OCI-LY7 (cell line): ENCODE data around the gene KAT2A. TPM values are rescaled to one million over a fixed set of nuclear protein-coding genes. Genes with fewer than 3 reads are reported as not detected.

Experiments
- BruUV-seq: library from RNA; stranded (reverse); fragments of 400-500 nt; replicated peaks from 2 replicates; lab custom pipeline; 2021; lab: Mats Ljungman, UMichigan
- CTCF ChIA-PET: fragments of 300-600 bp; sonication (Branson Sonifier 250); formaldehyde crosslinking; loops from one replicate; lab custom pipeline; 2022; ENCODE audit warnings: antibody characterized with exemption; ENCODE audit not compliant: unreplicated experiment; lab: Charles Lee
- POLR2A ChIA-PET: fragments of 300-600 bp; sonication (Branson Sonifier 250); formaldehyde crosslinking; loops from one replicate; lab custom pipeline; 2022; ENCODE audit warnings: antibody characterized with exemption; lab: Charles Lee
- DNase-seq: peaks from one replicate; pipeline ENCODE4 v3.0.0-alpha.2; 2015; ENCODE audit warnings: low spot score
- H2AFZ ChIP-seq: fragments of 200-600 bp; sonication (generic), shearing (Covaris generic); 2 replicates; pipeline ENCODE4 v1.6.1; 2014; ENCODE audit warnings: mild to moderate bottlenecking, antibody characterized with exemption, low read length, moderate library complexity
- H3K27ac ChIP-seq: fragments of 200-600 bp; sonication (generic); 2 replicates; pipeline ENCODE4 v1.5.1; 2014; ENCODE audit warnings: mixed run types, low read depth, mild to moderate bottlenecking, moderate library complexity, low read length, inconsistent platforms; ENCODE audit not compliant: poor library complexity, severe bottlenecking
- H3K36me3 ChIP-seq: fragments of 200-600 bp; sonication (generic); 2 replicates; pipeline ENCODE4 v1.6.1; 2014; ENCODE audit warnings: mild to moderate bottlenecking, antibody characterized with exemption, low read length, moderate library complexity, mixed read lengths; ENCODE audit not compliant: insufficient read depth
- H3K4me1 ChIP-seq: fragments of 200-600 bp; sonication (generic); 2 replicates; pipeline ENCODE4 v1.5.1; 2014; ENCODE audit warnings: mild to moderate bottlenecking, low read length; ENCODE audit not compliant: insufficient read depth, poor library complexity, severe bottlenecking
- H3K4me2 ChIP-seq: fragments of 200-600 bp; sonication (generic); 2 replicates; pipeline ENCODE4 v1.6.1; 2014; ENCODE audit warnings: mild to moderate bottlenecking, low read length
- H3K4me3 ChIP-seq: fragments of 200-600 bp; sonication (generic); 2 replicates; pipeline ENCODE4 v1.5.1; 2014; ENCODE audit warnings: mild to moderate bottlenecking, low read depth, low read length; ENCODE audit not compliant: poor library complexity, severe bottlenecking
- H3K79me2 ChIP-seq: fragments of 200-600 bp; sonication (generic); 2 replicates; pipeline ENCODE4 v1.6.1; 2016; ENCODE audit warnings: low read depth, mild to moderate bottlenecking, low read length, moderate library complexity, mixed read lengths; ENCODE audit not compliant: insufficient read depth
- H3K9me2 ChIP-seq: fragments of 200-600 bp; sonication (generic); 2 replicates; pipeline ENCODE4 v1.6.1; 2016; ENCODE audit warnings: mild to moderate bottlenecking, low read length, mixed read lengths; ENCODE audit not compliant: insufficient read depth
- H3K9me3 ChIP-seq: fragments of 200-600 bp; sonication (generic); 2 replicates; pipeline ENCODE4 v1.6.1; 2014; ENCODE audit warnings: mild to moderate bottlenecking, mixed run types, low read length, mixed read lengths
- H4K20me1 ChIP-seq: fragments of 200-600 bp; sonication (generic); 2 replicates; pipeline ENCODE4 v1.6.1; 2014; ENCODE audit warnings: mild to moderate bottlenecking, antibody characterized with exemption, low read length, moderate library complexity, mixed read lengths; ENCODE audit not compliant: insufficient read depth
- EZH2phosphoT487 ChIP-seq: fragments of 200-600 bp; sonication (generic); IDR thresholded peaks from 2 replicates; pipeline ENCODE4 v1.6.1; 2018; ENCODE audit warnings: low read depth, borderline replicate concordance, mild to moderate bottlenecking, mixed run types, antibody characterized with exemption, low read length, moderate library complexity, mixed read lengths
- intact Hi-C: fragments of 100-400 bp; cut with micrococcal nuclease; formaldehyde crosslinking; loops from one replicate; pipeline ENCODE4 v1.10.0; 2022; ENCODE audit not compliant: unreplicated experiment
- total RNA-seq, 2 experiments: library from RNA; depleted of rRNA in 1 of 2; stranded (reverse); fragments of >200 nt in 1 of 2; shearing (Covaris generic) in 1 of 2; gene quantifications; 2 replicates each; pipeline ENCODE4 v1.2.3, GENCODE V29; 2014 to 2022
- TF ChIP-seq, protein P1 (sequence below): fragments of 200-600 bp; sonication (generic); conservative IDR thresholded peaks from 2 replicates; pipeline ENCODE4 v1.5.1; 2014; ENCODE audit warnings: mild to moderate bottlenecking, antibody characterized with exemption, low read length, moderate library complexity, mixed read lengths

The KAT2A gene
- total RNA-seq, 2 experiments from 2014 or later = 73.0 to 89.8 TPM

DNA sequence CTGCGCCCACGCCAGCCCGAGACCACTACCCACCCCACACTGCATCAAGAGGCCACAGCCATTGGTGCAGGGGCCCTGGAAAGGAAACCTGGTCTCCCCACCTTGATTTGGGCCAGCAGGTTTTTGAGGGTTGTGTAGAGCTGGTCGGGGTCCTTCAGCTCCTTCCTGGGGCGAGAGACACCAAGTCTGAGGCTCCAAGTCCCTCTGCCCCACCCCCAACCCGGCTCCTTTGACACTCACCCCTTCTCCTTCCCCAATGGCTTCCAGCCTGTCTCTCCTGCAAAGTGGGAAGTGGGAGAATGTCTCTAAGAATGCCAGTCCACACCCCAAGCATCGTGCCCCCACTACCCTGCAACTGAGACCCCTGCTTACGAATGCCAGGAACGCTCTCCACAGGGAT lies 7.0 kb downstream of the KAT2A start:
- CTCF ChIA-PET = no interaction called here
- TF ChIP-seq EZH2phosphoT487 = no peak
- TF ChIP-seq, protein P1, sequence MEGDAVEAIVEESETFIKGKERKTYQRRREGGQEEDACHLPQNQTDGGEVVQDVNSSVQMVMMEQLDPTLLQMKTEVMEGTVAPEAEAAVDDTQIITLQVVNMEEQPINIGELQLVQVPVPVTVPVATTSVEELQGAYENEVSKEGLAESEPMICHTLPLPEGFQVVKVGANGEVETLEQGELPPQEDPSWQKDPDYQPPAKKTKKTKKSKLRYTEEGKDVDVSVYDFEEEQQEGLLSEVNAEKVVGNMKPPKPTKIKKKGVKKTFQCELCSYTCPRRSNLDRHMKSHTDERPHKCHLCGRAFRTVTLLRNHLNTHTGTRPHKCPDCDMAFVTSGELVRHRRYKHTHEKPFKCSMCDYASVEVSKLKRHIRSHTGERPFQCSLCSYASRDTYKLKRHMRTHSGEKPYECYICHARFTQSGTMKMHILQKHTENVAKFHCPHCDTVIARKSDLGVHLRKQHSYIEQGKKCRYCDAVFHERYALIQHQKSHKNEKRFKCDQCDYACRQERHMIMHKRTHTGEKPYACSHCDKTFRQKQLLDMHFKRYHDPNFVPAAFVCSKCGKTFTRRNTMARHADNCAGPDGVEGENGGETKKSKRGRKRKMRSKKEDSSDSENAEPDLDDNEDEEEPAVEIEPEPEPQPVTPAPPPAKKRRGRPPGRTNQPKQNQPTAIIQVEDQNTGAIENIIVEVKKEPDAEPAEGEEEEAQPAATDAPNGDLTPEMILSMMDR = no peak
- no peak overlapping the region for H3K4me2 ChIP-seq

DNA sequence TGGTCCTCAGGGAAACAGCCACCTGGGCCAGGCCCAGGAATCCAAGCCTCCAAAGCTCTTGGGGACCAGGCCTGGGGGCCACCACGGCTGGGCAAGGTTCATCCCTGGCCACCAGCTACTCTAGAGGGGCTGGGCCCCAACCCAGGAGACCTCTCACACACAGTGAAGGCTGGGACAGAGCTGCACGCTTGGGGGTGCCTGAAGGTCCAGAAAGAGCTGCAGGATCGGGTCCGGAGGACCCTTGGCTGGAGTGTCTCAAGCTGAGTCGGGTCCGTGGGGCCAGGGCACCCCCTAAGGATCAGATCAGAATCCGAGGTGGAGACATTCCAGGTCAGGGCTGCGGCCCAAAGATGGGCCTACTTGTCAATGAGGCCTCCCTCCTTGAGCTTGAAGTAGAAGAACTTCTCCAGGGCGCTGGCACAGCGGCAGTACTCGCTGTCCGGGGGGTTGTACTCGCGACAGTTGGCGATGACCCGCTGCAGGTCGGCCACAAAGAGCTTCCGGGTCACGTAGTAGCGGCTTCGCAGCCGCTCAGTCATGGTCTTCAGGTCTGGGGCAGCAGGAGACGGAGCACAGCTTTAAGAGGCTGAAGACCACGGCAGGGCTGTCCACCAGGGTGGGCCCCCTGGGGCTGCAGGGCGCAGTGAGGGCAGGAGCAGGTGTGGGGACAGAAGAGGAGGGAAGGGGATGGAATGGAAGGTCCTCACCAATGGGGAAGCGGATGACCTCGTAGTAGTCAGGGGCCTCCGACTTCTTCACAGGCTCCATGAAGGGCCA lies 7.7 kb downstream of the KAT2A start:
- peak overlapping the region; percentile 85 for H3K4me2 ChIP-seq
- TF ChIP-seq, protein P1 = no peak
- no peak for TF ChIP-seq EZH2phosphoT487
- peak overlapping the region; percentile 63 for H3K4me3 ChIP-seq
- H3K9me2 ChIP-seq = no peaks in the 10 kb centered on the region
- no peak overlapping the region for H2AFZ ChIP-seq
- no peak for DNase-seq
- BruUV-seq = TSS peak; percentile 85
- peaks cover 35% of the 10 kb centered on the region for H3K36me3 ChIP-seq
- intact Hi-C loops = loop anchor here (10.0 kb wide), 2 partner anchors 271 to 379 kb away; partner anchors contain the start of genes HAP1 and STAT3
- H3K4me1 ChIP-seq = peaks cover 69% of the 10 kb centered on the region
- CTCF ChIA-PET = interaction anchor here (0.8 to 1.3 kb wide), 3 partner anchors 41 to 183 kb away, joined by 3 to 5 read pairs (median 3); partner anchors contain the start of genes DNAJC7 and ODAD4
- POLR2A ChIA-PET = interaction anchor here (0.9 to 1.3 kb wide), 4 partner anchors 42 to 151 kb away, joined by 3 to 7 read pairs (median 4); partner anchors contain the start of genes CNP and DNAJC7
- H3K9me3 ChIP-seq = no peaks in the 10 kb centered on the region
- H3K27ac ChIP-seq = peak overlapping the region; percentile 83
- H3K79me2 ChIP-seq = no peaks in the 10 kb centered on the region
- no peaks in the 10 kb centered on the region for H4K20me1 ChIP-seq

More for the DNA sequence above, 7.0 kb downstream of the KAT2A start:
- no peak overlapping the region for H3K27ac ChIP-seq
- intact Hi-C loops = loop anchor here (10.0 kb wide), 2 partner anchors 271 to 379 kb away; partner anchors contain the start of genes HAP1 and STAT3
- no TSS peak for BruUV-seq
- DNase-seq = no peak
- H3K4me1 ChIP-seq = peaks cover 75% of the 10 kb centered on the region
- no peak overlapping the region for H2AFZ ChIP-seq
- no peaks in the 10 kb centered on the region for H3K79me2 ChIP-seq
- peaks cover 39% of the 10 kb centered on the region for H3K36me3 ChIP-seq
- POLR2A ChIA-PET = no interaction called here
- H3K9me2 ChIP-seq = no peaks in the 10 kb centered on the region
- no peaks in the 10 kb centered on the region for H4K20me1 ChIP-seq
- H3K9me3 ChIP-seq = no peaks in the 10 kb centered on the region
- no peak overlapping the region for H3K4me3 ChIP-seq
